Measurements from ENCODE around the gene AMN1.
"Not testable (repeated sequence)": the region's sequence is repeated elsewhere in the genome, so short reads cannot be mapped to it uniquely, and the experiment has no call there.

The AMN1 gene

DNA sequence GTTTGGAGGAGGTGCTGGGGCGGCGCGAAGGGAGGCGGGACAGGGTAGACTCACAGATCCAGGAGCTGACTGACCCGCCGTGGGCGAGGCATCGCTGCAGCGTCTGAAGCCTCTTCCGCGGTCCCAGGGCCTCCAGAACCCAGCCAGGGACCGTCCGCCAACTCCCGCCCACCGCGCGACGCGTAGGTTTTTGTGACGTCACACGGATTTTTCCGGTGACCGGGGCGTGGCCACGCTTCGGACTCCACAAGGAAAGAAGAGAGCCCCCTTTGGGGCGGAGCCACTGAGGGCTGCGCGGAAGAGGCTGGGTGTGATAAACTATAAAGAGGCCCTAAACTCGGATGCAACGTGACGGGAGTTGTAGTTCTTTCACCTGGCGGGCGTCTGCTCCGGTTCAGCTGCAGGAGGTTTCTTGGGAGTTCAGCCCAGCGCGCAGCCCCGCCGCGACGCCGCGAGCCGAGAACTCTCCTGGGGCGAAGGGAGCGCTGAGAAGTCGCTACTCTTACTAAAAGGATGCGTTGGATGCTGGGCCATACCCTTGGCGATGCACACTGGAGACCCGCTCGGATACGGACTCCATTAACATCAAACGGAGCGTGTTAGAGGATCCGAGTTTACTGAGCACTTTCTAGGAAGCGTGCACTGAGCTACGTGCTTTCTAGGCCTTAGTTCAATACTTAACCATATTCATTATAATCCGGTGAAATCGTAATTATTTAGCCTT is at the start of gene AMN1:
TSS of gene AMN1 (minus strand) at position 105 of the 724 bp plus-strand sequence. CDS start at position 92, 13 bp downstream.
- peak; percentile 100 for DNase-seq (ENCODE audit: low read depth)

DNA sequence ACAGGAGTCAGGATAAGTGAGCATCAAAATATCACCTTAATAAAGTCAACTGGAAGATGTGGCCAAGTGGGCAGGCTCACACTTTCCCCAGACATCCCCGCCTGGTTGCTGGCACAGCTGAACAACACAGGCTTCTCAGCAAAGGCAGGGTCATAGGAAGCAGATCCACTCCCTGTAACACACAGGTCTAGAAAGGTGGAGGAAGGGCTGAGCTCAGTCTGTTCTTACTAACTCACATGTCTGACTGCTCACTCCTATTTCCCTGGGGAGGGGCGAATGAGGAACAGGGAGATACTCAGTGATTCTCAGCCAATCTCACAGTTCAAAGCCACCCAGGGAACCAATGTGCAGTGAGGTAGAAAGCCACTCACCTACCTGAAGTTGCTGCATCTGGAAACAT is 45.0 kb upstream of the AMN1 start:
- no peak for DNase-seq (ENCODE audit: low read depth)

DNA sequence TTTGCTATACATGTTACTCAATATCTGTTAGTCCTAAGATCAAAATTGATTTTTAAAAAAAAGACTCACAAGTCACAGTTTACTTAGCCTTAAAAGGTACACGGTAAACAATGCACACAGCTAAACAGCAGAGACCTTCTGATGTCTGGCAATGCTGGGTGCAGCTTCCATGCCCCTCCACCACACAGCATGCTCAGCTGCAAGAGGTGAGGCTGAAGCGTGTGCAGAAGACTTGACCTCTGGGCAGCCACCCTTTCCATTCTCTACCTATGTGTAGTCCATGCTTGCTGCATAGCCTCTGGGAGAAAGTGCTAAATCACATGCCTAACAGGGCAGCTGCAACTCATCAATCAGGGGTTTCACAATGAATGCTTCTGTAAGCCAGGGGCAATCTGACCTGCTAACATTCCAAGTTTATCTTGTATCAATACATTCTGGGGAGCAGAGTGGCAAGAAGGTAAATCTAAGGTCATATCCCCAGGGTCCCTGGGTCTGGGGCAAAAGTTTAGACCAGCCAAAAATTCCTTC is 44.5 kb upstream of the AMN1 start:
- no peak for DNase-seq (ENCODE audit: low read depth)

DNA sequence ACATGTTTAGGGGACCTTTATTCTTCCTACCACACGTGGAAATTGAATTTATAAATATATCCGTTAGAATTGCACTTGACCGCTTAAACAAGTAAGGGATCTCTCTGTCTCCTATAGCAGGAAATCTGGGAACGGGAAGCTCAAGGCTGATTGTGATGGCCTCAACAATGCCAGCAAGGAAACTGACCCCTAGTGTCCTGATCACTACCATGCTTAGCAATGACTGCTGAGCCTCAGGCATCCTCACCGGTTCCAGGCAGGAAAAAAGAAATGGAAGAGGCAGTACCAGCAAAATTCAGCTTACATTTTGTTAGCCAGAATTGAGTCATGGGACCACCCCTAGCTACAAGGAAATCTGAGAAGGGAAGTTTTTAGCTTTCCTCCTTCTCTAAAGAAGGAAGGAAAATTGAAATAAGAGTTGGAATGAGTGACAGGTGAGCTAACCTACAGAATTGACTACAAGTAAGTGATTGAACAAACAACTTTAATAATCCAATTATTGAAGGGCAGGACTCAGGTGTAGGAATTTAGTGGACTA is 43.9 kb upstream of the AMN1 start:
- DNase-seq (ENCODE audit: low read depth), result no peak

DNA sequence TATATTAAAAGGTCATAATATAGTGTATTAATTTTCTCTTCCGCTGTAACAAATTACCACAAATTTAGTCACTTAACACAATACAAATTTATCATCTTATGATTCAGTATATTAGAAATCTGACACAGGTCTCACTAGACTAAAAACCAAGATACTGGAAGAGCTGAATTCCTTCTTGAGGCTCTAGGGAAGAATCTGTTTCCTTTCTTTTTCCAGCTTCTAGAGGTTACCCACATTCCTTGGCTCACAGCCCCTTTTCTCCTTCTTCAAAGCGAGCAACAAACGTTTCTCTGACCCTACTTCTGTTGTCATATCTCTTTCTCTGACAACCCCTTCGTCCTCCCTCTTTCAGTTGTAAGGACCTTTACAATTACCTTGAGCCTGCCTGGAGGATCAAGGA is 43.4 kb upstream of the AMN1 start:
- DNase-seq (ENCODE audit: low read depth), result no peak

DNA sequence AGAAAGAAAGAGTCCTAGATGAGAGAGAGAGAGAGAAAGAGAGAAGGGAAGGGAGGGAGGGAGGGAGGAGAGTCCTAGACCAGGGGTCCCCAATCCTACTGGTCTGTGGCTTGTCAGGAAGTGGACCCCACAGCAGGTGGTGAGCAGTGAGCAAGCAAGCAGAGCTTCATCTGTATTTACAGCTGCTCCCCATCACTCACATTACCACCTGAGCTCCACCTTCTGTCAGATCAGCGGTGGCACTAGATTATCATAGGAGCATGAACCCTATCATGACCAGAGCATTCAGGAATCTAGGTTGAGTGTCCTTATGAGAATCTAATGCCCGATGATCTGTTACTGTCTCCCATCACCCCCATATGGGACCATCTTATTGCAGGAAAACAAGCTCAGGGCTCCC is 39.2 kb upstream of the AMN1 start:
- DNase-seq (ENCODE audit: low read depth), result no peak

DNA sequence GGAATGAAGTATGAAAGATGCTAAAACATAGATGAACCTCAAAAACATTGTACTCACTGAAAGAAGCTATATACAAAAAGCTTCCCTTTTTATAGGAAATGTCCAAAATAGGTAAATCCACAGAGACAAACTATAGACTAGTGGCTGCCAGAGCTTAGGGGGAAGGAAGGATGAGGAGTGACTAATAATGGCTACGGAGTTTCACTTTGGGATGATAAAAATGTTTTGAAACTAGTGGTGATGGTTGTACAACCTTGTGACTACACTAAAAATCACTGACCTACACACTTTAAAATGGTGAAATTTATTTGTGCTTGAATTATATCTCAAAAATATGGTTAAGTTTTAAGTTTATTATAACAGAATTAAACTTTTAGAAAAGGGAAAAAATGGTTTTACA is 37.1 kb upstream of the AMN1 start:
- no peak for DNase-seq (ENCODE audit: low read depth)

DNA sequence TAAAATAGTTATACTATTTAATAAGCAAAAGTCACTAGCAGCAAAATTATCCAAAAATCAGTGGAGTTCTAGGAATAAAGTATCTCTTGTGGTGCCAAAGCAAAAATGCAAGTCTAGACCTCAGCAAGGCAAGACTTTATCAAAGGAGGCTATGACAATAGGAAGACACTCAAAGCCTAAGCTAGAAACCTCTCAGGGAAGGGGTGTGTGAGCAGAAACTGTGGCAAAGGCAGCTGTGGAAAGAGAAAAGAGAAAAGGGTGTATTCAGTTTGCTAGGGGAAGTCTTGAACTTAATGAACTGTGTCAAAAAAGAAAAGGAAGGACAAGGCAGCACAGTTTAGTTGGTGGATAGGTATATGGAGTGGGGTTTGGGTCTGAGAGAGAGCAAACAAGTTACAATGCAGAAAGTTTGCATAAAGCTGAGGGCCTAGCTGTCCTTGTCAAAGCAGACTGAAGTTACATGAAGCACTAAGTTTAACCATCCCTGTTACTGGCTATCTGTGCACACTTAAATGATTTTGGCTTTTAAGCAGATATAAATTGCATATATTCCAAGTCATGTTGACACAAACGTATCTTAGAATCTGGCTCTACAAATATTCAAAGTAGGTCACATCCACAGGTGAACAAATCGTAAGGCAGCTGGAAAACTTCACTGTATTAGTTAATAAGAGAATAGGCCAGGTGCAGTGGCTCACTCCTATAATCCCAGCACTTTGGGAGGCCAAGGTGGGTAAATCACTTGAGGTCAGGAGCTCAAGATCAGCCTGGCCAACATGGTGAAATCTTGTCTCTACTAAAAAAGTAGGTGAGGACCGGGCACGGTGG is 31.0 kb upstream of the AMN1 start:
- DNase-seq (ENCODE audit: low read depth), result no peak

DNA sequence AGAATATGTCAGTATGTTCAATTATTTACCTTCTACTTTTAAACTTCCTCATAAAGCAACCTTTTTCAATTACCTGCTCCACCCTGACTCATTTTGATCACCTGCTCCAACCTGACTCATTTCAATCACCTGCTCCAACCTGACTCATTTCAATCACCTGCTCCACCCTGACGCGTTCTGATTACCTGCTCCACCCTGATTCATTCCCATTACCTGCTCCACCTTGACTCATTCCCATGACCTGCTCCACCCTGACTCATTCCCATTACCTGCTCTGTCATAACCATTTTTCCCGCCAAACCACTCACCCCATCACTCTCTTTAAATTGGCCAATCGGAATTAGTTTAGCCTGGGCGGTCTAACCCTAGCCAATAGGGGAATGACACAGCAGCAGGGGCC is 29.5 kb upstream of the AMN1 start:
- DNase-seq (ENCODE audit: low read depth), result not testable (repeated sequence)

DNA sequence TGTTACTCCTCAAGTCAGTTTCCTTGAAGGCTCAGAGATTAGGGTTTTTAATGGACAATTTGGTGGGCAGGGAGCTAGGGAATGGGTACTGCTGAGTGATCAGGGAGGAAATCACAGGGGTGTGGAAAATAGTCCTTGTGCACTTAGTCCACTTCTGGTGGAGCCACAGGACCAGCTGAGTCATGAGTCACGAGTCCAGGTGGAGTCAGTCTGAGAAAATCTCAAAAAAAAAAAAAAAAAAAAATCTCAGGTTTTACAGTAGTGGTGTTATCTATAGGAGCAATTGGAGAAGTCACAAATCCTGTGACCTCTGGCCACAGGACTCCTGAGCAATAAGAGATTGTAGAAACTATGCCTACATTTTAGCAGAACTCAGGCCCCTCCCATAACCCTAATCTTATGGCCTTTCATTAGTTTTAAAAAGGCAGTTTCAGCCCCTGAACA is 28.2 kb upstream of the AMN1 start:
- DNase-seq (ENCODE audit: low read depth), result no peak

DNA sequence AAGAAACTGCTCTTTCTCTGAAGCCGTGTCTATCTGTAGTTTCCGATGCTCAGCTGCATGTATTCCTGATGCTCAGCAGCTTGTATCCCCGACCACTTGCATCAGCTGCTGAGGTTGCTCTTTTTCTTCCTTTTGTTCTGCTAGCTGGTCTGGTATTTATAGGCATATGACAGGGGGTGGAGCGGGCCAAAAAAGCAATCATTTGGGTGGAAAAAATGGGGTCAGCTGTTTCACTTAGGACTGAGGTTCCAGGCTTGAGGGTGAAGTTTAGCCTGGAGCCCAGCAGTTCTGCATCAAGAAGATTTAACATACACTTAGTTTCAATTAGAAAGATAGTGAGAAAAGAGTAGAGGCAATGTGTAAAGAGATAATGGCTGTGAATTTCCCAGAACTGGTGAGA is 23.6 kb upstream of the AMN1 start:
- no peak for DNase-seq (ENCODE audit: low read depth)

DNA sequence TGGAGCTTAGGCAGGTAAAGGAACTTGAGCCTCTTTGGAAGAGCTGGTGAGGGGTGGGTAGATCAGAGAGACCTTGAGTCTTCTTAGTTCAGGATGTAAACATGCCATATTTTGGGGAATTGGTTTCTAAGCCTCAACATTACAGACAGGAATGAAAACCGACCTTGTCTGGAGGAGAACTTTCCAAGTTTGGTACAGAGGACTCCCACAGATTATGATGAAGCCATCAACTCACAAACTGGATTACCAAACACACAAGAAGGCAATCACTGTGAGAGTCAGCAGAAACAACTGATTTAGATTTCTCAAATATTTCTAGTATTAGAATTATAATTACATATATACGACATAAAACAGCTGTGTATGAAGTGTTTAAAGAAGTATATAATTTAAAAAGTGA is 22.3 kb upstream of the AMN1 start:
- DNase-seq (ENCODE audit: low read depth), result no peak

DNA sequence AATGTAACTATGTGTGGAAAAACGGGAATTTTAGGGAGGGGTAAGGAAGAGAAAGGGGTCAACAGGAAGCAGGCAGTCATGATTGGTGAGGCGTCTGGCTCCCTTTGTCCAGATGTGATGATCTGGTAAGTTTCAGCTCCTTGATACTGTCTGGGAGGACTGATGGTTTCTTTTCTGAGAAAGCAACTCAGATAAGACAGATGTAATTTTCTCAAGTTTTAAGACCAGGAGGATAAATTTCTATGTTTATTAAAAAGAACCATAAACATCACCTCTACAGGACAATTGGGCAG is 21.9 kb upstream of the AMN1 start:
- DNase-seq (ENCODE audit: low read depth), result no peak

DNA sequence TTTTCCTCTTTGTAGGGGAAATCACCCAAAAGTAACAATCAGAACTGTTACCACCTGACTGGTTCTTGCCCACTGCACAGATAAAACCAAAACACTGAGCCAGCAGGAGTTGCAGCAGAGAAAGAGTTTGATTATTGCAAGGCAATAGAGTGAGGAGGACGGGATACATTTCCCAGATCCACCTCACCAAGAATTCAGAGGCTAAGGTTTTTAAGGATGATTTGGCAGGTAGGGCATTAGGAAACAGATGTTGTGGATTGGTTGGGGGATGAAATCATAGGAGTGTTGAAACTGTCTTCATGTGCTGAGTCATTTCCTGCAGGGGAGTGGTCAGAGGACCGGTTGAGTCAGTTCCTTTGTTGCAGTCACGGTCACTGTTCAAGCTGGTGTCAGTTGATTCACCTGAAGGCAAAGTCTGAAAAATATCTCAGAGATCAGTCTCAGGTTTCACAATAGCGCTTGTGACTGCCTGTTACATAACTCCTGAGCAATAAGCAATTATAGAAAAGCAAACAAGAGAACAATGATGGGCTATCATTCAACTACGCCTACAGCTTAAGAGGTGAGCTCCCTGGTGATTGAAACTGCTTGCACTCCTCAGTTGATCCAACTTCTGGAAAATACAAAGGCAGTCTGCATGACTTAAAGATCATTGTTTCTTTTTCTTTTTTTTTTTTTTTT is 20.3 kb upstream of the AMN1 start:
- DNase-seq (ENCODE audit: low read depth), result peak; percentile 83

DNA sequence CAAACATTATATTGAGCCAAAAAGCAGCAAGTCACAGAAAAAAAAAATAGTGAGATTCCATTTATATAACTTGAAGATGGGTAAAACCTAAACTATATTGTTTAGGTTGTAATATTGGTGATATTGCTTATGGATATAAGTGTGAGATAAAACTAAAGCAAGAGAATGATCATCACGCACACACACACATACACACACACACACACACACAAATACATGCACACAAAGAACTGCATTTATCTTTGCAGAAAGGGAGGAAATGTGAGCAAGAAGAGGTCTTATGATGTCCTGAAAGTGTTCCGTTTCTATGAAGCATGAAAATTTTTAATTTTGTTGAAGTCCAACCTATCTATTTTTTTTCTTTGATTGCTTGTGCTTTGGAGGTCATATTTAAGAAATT is 16.4 kb upstream of the AMN1 start:
- DNase-seq (ENCODE audit: low read depth), result no peak

DNA sequence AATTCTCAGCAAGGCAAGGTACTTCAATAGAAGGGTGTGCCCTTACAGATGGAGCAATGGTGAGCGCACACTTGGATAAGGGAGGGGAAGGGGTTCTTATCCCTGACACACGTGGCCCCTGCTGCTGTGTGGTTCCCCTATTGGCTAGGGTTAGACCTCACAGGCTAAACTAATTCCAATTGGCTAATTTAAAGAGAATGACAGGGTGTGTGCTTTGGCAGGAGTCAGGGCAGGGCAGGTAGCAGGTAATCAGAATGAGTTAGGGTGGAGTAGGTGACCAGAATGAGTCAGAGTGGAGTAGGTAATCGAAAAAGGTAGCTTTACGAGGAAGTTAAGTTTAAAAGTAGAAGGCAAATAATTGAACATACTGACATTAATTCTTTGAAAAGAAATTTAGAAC is 15.5 kb upstream of the AMN1 start:
- not testable (repeated sequence) for DNase-seq (ENCODE audit: low read depth)

DNA sequence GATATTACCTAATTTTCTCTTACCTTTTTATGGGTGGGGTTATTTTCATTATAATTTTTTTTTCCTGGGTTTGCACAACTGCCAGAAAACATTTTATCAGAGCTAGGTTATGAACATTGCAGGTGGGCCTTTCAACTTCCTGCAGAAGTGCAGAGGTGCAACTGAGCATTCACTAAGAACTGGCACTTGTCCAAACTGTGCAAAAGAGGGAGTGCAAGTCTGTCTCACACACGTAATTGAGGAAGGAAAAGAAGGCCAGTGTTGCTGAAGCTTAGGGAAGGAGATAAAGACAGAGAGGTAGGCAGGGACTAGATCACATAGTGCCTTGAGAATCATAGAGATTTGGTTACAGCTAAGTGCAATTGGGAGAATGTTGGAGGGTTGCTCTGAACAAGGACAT is 14.1 kb upstream of the AMN1 start:
- no peak for DNase-seq (ENCODE audit: low read depth)

DNA sequence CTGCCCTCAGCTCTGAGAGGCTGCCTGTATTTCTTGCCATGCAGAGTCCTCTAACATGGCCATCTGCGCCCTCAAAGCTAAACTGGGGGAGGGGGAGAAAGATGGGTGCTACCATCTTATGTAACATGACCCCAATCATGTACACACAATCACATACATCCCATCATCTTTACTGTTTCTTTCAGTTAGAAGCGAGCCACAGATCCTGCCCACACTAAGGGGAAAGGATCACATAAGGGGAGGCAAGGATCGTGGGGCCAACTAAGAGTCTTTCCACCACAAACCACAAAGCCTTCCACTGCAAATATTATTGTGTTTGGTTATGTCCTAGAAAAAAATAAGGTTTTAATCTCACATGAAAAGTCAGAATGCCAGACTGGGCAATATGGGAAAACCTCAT is 11.8 kb upstream of the AMN1 start:
- DNase-seq (ENCODE audit: low read depth), result no peak

DNA sequence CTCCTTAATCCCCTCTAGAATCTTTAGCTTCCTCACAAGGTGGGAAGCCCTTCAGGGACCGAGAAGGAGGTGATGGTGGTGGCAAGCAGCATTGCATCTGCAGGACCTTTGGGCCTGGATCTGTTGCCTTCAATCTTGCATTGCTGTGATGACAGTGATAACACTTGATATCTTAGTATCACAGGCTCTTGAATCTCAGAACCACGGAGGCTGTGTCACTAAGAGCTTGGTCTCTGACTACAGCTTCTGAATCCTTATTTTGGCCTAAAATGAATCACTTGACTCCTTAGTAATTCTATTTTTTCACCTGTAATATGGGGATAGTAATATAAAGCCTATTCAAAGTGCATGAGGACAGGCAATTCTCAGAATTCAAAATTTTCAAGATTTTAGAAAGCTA is 8.9 kb upstream of the AMN1 start:
- DNase-seq (ENCODE audit: low read depth), result no peak

DNA sequence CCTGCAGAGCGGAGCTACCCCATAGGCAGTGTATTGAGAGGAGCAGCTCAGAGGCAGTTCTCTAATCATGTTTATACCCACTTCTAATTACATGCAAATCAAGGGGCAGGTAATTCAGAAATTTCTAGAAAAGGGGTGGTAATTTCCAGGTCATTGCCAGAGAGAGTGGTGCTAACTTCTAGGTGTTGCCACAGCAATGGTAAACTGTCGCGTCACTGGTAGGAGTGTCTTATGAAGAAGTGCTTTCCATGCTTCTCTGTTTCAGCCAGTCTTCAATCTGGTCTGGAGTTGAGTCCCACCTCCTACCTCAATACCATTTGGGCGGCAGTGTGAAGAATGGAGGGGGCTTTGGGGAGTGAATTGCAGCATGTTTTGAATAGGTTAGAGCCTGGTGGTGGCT is 8.5 kb upstream of the AMN1 start:
- no peak for DNase-seq (ENCODE audit: low read depth)

DNA sequence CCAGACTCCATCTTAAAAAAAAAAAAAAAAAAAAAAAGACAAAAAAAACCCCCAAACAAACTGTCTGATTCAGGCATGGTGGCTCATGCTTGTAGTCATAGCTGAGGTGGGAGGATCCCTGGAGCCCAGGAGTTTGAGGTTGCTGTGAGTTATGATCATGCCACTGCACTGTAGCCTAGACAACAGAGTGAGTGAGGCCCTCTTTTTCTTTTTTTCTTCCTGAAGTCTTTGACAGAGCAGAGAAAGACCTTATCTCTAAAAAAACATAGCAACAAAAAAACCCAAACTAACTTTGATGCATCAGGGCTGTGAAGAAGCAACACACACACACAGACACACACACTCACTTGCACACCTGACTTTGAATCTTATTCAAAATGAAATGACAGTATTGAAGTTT is 7.7 kb upstream of the AMN1 start:
- DNase-seq (ENCODE audit: low read depth), result no peak

DNA sequence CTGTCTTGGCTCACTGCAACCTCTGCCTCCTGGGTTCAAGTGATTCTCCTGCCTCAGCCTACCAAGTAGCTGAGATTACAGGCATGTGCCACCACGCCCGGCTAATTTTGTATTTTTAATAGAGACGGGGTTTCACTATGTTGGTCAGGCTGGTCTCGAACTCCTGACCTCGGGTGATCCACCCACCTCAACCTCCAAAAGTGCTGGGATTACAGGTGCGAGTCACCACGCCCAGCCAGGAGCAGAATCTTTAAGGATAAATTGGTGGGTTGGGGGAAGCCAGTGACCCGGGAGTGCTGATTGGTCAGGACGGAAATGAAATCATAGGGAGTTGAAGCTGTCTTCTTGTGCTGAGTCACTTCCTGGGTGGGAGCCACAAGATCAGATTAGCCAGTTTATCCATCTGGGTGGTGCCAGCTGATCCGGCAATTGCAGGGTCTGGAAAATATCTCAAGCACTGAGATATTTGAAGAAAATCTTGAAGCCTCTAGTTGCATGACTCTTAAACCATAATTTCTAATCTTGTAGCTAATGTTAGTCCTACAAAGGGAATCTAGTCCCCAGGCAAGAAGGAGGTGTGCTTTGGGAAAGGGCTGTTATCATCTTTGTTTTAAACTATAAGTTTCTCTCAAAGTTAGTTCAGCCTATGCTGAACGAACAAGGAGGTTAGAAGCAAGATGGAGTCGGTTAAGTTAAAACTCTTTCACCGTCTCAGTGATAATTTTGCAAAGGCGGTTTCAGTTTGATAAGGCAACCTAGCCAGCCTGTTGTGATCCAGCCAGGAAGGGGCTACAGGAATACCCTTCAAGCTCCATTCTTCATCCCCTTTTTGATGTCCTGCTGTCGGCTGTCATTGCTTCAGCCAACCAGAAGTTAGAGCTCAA is 5.0 kb upstream of the AMN1 start:
- peak; percentile 11 for DNase-seq (ENCODE audit: low read depth)
